Measurements from ENCODE around the gene PCLAF. TPM values are rescaled to one million over a fixed set of nuclear protein-coding genes. Genes with fewer than 3 reads are reported as not detected.
A peak's percentile ranks its signal among the peaks of the same experiment; 100 is the strongest.

The PCLAF gene
- total and polyA plus RNA-seq, 2 of the 13 experiments (the other 11 are each of a cell fraction or from before 2014, with no cell fraction given) = 98.6 to 98.9 TPM

- TF ChIP-seq ZNF318 (CRISPR knock-in tag; IDR thresholded peaks at IDR 0.05) (0 out of 2 replicates have a peak, but pooled peaks have one; percentile 78), MLLT10 (CRISPR knock-in tag; IDR thresholded peaks at IDR 0.05) (no peak), GLI4 (CRISPR knock-in tag; IDR thresholded peaks at IDR 0.05; ENCODE audit: borderline replicate concordance) (no peak; the same call in 1 of the 2 replicates), ZNF350 (CRISPR knock-in tag; IDR thresholded peaks at IDR 0.05; ENCODE audit: borderline replicate concordance, low read depth) (peak; percentile 96), ZBTB8A (CRISPR knock-in tag; IDR thresholded peaks at IDR 0.05; ENCODE audit: borderline replicate concordance, low read depth) (no peak; the same call in 1 of the 2 replicates), CBFB (CRISPR knock-in tag; IDR thresholded peaks at IDR 0.05) (peak; percentile 97), ZNF276 (CRISPR knock-in tag; IDR thresholded peaks at IDR 0.05; ENCODE audit: low read depth) (peak; percentile 93; the same call in 1 of the 2 replicates), ZBTB42 (CRISPR knock-in tag; IDR thresholded peaks at IDR 0.05) (no peak), TFAP4 (IDR thresholded peaks at IDR 0.05; ENCODE audit: borderline replicate concordance, low read depth) (peak; percentile 100), CAMTA2 (CRISPR knock-in tag; IDR thresholded peaks at IDR 0.05; ENCODE audit: borderline replicate concordance) (peak; percentile 79), MIER2 (CRISPR knock-in tag; IDR thresholded peaks at IDR 0.05) (peak; percentile 75), PRMT3 (CRISPR knock-in tag; IDR thresholded peaks at IDR 0.05; ENCODE audit: borderline replicate concordance, low read depth) (peak; percentile 49; the same call in 1 of the 2 replicates), ZBTB26 (CRISPR knock-in tag; IDR thresholded peaks at IDR 0.05; ENCODE audit: borderline replicate concordance) (peak; percentile 82; the same call in 1 of the 2 replicates)
Observed at GRCh38 chr15:64387562-64388168, 6.4 kb upstream of the PCLAF start, which contains the start of gene TRIP4 (continued).

All from HepG2 (cell line).